ENCODE results near the gene RAD51B. TPM values are rescaled to one million over a fixed set of nuclear protein-coding genes. Genes with fewer than 3 reads are reported as not detected.

Gene RAD51B
- total RNA-seq, 1 experiment from 2014 or later = 16.7 TPM

GRCh38 chr14:68578597-68578996, 759.0 kb downstream of the RAD51B start:
- no peak overlapping the region for H3T11ph ChIP-seq (ENCODE audit: low read length)
- no peak overlapping the region for H3K14ac ChIP-seq (ENCODE audit: insufficient read depth, low read length)
- Mint-ChIP-seq H3K4me3 (no peak overlapping the region), H3K4me1 (peaks cover 19 to 21% of the 10 kb centered on the region in 2 experiments), H3K27me3 (ENCODE audit: low read depth) (peaks cover 2% of the 10 kb centered on the region), H3K9me3 (peaks cover 3 to 8% of the 10 kb centered on the region in 2 experiments; a peak in 4 of 5 replicates), H3K36me3 (ENCODE audit: insufficient read depth in 1 of 3, low read depth in 3 of 3) (peaks cover 0 to 2% (median 2%) of the 10 kb centered on the region in 3 experiments; a peak in 5 of 7 replicates), H3K27ac (no peak overlapping the region)
- no peak overlapping the region for H2BK5ac ChIP-seq (ENCODE audit: insufficient read length, low read length)
- no peak overlapping the region for H2BK120ac ChIP-seq (ENCODE audit: low read depth, low read length, poor library complexity, severe bottlenecking)
- no peaks in the 10 kb centered on the region for H3K9me3 ChIP-seq (ENCODE audit: control insufficient read depth, low read depth, low read length)
- no peak overlapping the region for H4K91ac ChIP-seq (ENCODE audit: insufficient read length, low read depth, low read length)
- no peak overlapping the region for H4K5ac ChIP-seq (ENCODE audit: insufficient read length, low read depth, low read length)
- H3K18ac ChIP-seq (ENCODE audit: insufficient read length, low read depth, low read length) = no peak overlapping the region
- H3K9ac ChIP-seq (ENCODE audit: extremely low read depth, insufficient read length, low read length) = no peak overlapping the region
- H4K8ac ChIP-seq (replicated peaks; ENCODE audit: insufficient read length, low read depth, low read length) = no peak overlapping the region
- no peak overlapping the region for H3K4ac ChIP-seq (ENCODE audit: low read depth, low read length)
- H2BK15ac ChIP-seq (ENCODE audit: low read depth, low read length) = no peak overlapping the region
- no peak overlapping the region for H3K4me2 ChIP-seq (ENCODE audit: insufficient read depth, insufficient read length, low read length)
- H3K79me1 ChIP-seq (ENCODE audit: insufficient read depth, low read depth, low read length, poor library complexity, severe bottlenecking) = no peaks in the 10 kb centered on the region
- no peaks in the 10 kb centered on the region for H3K4me1 ChIP-seq (ENCODE audit: insufficient read depth, low read length)
- H3K56ac ChIP-seq (ENCODE audit: insufficient read length, low read depth, low read length) = no peak overlapping the region
- WGBS (ENCODE audit: extremely low coverage, insufficient read length, low lambda C conversion rate) = no CpG with 5 or more reads among the region's 2 CpGs
- H3K79me2 ChIP-seq (ENCODE audit: insufficient read depth, low read length) = no peaks in the 10 kb centered on the region
- TF ChIP-seq CTCF (conservative IDR thresholded peaks at IDR 0.05) = no peak
- H2AK5ac ChIP-seq (ENCODE audit: insufficient read length, low read length) = no peak overlapping the region
- H2BK12ac ChIP-seq (ENCODE audit: insufficient read length, low read depth, low read length) = no peak overlapping the region
- H3K27me3 ChIP-seq (ENCODE audit: insufficient read depth, low read length) = no peaks in the 10 kb centered on the region
- H2AFZ ChIP-seq (ENCODE audit: low read length) = no peak overlapping the region
- H2BK20ac ChIP-seq (ENCODE audit: low read depth, low read length, poor library complexity, severe bottlenecking) = no peak overlapping the region
- no peak overlapping the region for H3K27ac ChIP-seq (ENCODE audit: insufficient read length, low read depth, low read length)
- no peak overlapping the region for H3K23ac ChIP-seq (ENCODE audit: insufficient read length, low read depth, low read length)
- H3K23me2 ChIP-seq (ENCODE audit: insufficient read length, low read depth, low read length, poor library complexity, severe bottlenecking) = no peaks in the 10 kb centered on the region
- no peaks in the 10 kb centered on the region for H4K20me1 ChIP-seq (ENCODE audit: control insufficient read depth, insufficient read depth, insufficient read length)
- no peak for DNase-seq
